ENCODE measurements around the gene PLEKHA1. TPM values are rescaled to one million over a fixed set of nuclear protein-coding genes. Genes with fewer than 3 reads are reported as not detected.

The PLEKHA1 gene
- total RNA-seq, 2 donors from 2014 or later = 32.1 to 37.8 TPM

DNA sequence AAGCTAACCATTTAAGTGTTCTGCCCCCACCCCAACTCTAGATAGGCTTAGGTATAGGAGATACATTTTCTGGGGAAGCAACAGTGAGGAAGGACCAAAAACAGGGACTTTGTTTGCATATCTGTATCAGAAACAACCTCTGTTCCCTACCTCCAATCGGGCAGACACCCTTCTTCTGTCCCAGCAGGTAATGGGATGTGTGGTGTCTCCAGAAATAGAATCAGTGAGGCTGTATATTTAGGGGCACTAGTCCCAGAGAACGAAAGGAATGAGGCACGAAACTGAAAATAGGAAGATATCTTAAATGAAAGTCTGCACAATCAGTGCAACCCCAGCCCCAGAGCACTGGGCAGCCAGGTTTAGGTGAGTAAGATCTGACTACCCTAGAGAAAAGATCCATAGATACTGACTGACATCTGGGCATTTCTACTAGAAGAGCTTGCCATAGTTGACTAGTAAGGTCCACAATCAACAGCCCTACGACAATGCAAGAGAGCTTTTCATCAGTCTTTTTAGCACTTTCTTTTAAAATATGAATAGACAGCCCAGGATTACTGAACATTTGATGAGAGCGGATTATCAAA is 28.1 kb downstream of the PLEKHA1 start:
- intact Hi-C loops (cut with DNase I) = no loop called here
- no peak for DNase-seq
- no peak for ATAC-seq

DNA sequence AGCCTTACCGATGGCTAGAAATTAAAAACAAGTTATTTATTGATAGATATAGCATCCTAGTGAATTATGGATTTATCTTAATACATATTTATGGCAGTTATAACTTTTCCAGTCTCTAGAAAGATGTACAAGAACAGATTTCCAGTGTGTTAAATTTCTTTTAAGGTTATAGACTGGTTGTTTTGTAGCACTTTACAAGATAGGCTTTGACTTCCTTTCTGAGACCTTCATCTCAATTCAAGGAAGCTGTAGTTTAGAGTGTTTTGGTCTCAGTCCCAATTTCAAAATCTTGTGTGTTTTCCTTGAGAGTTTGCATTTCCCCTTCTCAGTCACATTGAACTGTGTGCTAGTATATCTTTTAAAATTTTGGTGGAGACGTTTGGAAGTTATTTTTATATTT is 30.1 kb downstream of the PLEKHA1 start:
- intact Hi-C loops (cut with DNase I) = no loop called here

DNA sequence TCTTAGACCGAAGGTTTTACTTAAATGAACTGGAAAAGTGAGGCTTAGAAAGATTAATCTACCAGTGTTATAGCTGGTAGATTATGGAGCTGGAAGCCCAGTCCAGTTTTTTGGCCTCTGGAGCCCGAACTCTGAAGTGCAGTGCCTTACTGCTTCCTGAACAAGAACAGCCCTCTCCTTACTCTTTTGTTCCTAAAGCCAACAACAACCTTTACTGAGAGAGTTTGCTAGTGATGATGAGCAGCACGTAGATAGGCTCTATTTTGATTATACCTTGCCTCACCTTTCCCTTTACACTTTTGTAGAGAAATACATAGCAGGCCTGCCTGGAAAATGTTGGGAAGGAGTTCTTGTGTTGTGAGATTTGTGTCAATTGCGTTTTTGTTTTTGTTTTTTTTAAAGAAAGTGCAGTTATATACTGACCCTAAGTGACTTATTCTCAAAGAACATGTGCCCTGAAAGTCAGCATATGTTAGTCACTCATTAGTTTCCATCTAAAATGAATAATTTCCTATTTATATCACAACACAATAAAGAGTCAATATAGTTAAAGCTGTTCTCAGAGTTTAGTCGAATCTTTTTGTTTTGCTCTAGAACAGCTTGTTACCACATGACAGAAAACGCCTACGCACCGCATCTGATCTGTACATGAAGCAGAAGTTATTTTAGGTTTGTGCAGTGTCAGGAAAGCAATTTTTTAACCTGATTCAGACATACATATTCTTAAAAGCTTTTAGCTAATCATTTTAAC is 33.0 kb downstream of the PLEKHA1 start:
- ATAC-seq (no peak), DNase-seq (no peak)
- intact Hi-C loops (cut with DNase I) = no loop called here

More for the DNA sequence above, 30.1 kb downstream of the PLEKHA1 start:
- ATAC-seq (no peak), DNase-seq (no peak)

DNA sequence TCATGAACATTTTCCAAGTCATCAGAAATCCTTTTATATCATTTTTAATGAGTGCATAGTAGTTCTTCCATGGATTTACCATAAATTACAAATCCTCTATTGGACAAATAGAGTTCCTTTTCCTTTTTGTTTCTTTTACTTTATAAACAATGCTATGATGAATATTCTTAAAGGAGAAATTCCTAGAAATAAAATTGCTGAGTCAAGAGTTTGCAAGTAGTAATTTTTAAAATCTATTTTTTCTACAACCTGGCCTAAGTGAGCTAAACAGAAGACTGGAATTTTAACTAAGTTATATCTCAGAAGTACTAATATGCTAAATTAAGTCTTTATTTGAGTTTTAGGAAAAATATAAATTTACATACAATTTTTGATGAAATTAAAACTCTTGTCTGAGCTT is 38.8 kb downstream of the PLEKHA1 start:
- no peak for ATAC-seq
- intact Hi-C loops (cut with DNase I) = no loop called here
- DNase-seq = no peak

DNA sequence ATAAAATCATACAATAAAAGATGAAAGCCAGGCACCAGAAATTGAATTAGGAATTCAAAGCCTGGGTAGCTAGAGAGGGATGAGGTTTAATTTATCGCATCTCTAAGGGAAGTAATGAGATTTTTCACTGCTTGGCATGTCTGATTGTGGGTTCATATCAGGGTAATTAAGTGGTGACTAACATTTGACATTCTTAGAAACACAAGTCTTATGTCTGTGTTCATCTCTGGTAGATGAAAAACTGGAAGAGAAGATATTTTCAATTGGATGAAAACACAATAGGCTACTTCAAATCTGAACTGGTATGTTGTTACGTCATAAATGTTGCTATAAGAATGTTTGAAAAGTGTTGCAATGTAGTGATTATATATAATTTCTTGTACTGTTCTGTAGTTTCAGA is 43.2 kb downstream of the PLEKHA1 start:
- intact Hi-C loops (cut with DNase I) = no loop called here
- DNase-seq (no peak), ATAC-seq (no peak)

DNA sequence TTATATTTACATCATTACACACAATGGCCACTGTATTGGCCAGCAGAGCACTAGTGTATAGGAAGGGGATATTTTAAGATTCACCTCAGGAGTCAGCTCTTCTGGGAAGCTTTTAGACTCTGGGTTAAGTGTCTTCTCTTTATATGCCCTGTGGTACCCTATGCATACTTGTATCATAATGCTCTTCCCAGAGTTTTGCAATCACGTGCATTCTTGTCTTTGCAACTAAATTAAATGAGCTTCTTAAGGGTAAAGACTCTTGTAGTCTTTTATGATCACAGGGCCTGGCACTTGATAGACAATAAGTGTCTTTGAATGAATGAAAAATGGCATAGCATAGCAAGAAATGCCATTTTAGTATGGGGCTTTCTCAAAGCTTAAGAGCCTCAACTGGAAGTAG is 44.5 kb downstream of the PLEKHA1 start:
- DNase-seq (no peak), ATAC-seq (no peak)
- intact Hi-C loops (cut with DNase I) = no loop called here

DNA sequence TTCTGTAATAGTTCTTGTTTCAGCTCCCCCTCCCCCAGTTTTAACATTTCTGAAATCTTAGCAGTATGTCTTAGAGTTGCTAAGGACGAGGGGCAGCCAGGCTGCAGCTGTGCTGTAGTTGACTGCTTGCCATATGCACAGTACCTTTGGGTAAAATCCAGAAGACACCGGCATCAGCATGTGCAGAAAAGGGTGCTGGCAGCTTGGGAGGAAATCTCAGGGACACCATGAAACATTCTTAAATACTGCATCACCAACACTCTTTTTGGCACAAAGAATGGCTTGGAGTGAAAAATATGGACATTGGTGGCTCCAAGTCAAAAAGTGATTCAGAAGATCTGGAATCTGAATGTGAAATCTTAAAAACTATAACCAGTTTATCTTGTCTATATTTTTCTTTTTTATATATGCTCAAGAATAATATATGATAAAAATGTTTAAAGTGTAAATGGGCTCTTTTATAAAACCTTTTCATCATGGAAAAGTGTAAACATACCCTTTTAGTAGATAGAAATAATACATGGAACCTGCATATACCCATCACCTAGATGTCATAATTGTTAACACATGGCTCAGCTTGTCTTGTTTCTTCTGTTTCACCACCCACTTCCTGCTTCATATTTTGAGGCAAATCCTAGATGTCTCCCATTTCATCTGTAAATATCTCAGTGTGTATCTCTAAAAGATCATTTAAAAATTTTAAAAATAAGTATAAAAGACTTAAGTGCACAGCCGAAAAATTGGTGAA is 45.5 kb downstream of the PLEKHA1 start:
- intact Hi-C loops (cut with DNase I) = no loop called here
- ATAC-seq (peak in 1 of 2 donors; percentile 78), DNase-seq (no peak)

DNA sequence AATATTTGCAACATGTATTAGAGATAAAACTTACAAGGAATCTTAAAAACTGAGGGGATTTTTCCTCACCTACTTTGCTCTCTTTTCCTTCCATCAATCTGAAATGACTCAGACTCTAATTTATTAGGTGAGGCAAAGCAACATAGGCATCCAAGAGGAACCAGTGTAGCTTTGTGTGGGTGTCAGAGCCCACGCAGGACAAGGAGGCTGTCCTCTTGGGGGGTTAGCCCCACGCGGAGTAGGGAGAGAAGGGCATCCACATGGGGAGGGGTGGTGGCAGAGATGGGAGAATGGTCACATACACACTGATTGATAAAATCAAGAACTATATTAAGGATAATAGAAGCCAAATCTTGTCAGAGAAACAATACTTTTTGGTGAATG is 46.1 kb downstream of the PLEKHA1 start:
- intact Hi-C loops (cut with DNase I) = no loop called here
- ATAC-seq (peak in 1 of 2 donors; percentile 39), DNase-seq (no peak)

DNA sequence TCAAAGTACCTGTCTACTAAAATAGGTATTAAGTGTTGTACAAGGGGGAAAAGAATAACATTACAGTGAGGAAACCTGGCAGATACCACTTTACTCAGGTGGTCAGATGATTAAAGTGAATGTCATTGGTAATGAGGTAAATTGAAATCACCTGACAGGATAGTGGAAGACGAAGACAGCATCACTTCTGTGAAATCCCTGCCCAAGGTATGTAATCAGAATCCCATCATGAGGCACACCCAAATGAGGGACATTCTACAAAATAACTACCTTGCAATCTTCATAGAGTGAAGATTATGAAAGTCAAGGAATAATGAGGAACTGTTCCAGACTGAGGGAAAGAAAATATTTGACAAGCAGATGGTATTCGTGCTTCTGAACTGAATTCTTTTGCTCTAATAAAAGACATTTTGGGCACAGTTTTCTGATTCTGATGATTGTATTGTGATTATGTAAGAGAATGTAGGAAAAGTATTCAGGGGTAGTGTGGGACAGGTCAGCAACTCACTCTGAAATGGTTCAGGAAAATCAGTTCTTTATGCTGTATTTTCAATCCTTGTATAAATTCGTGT is 46.6 kb downstream of the PLEKHA1 start:
- DNase-seq = no peak
- intact Hi-C loops (cut with DNase I) = no loop called here
- peak in 1 of 2 donors; percentile 29 for ATAC-seq

DNA sequence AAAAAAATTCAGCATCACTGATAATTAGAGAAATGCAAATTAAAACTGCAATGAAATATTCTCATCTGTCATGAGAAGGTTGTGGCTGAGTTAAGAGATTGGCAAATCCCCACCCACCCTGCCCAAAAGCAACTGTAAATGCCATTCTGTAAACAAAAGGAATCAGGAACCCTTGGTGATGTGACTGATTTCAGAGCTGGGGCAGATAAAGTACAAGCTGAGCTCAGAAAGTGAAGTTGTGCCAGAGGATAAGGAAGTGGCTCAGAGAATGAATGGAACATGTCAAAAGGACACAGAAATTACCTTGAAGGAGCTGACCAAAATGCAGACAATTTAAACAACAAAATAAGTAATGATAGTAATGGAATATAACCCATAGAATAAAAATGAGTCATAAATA is 47.2 kb downstream of the PLEKHA1 start:
- intact Hi-C loops (cut with DNase I) = no loop called here
- ATAC-seq = peak in 1 of 2 donors; percentile 21

DNA sequence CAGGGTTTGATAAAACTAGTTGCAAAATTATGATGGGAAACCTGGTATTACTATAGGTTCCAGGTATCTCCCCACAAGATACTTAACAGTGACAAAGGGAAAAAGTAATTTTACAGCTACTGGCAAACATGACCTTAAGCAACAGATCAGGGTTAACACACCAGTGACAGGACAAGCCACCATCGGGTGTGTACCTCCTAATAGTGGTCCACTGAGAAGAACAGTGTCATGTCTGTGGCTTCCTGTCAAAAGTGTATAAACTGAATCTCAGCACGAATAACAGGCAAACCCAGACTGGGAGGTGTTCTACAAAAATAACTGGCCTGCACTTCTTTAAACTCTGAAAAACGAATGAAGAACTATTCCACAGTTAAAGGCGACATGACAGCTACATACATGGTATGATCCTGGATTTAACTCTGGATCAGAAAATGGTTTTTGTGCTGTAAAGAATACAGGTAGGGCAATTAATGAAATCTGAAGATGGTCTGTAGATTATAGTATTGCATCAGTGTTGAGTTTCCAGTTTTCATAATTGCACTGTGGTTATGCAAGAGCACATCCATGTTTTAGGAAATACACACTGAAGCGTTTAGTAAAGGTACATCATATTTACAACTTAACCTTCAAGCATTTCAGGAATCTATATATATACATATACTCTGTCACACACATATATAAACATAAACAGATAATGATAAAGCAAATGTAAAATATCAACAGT is 47.9 kb downstream of the PLEKHA1 start:
- DNase-seq = no peak
- intact Hi-C loops (cut with DNase I) = no loop called here
- ATAC-seq = no peak

More for the DNA sequence above, 47.2 kb downstream of the PLEKHA1 start:
- DNase-seq = no peak

DNA sequence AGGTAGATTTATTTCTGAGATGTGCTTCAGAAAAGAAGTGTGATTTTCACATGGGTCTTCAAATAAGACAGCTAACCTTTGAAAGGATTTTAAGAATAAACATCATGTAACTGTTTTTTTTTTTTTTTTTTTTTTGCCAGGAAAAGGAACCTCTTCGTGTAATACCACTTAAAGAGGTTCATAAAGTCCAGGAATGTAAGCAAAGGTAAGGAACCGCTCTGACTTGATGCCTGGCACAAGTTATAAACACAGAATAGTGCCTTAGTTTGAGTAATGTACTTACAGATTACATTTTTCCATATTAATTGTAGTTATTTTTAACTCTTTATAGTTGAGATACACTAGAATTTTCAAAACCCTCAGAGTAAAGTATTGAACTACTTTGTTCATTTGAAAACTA is 49.6 kb downstream of the PLEKHA1 start:
- intact Hi-C loops (cut with DNase I) = no loop called here
- no peak for ATAC-seq
- no peak for DNase-seq

DNA sequence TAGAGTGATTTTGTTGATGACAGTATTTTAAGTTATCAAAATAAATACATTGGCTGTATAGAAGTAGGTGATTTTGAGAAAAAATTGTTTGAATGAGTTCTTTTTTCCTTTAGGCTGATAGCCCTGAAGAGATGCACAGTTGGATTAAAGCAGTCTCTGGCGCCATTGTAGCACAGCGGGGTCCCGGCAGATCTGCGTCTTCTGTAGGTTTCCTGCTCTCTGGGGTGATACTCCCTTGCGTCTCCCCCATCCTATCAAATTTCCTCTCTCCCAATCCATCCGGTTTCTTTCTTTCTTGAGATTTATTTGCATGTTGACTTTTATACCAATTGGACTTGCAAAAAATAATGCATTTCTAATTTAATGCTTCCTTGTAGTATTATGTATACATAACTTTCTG is 52.3 kb downstream of the PLEKHA1 start:
- intact Hi-C loops (cut with DNase I) = no loop called here
- ATAC-seq = no peak
- no peak for DNase-seq

DNA sequence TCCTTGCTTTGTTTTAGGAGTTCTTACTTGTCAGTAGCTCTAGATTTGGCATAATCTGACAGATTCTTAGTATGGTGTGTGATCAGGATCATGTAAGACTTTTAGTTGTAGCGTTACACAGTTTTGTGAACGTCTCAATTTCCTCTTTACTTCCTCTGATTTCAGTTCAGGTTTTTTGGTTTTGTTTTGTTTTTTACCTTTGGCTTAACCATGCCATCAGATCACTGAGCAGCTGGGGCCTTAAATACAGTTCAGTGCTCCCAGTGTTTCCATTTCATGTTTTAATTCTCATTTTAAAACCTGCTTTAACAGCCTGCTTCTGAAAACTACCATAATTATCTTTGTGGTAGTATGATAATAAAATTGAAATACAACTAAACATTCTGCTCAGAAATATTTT is 52.8 kb downstream of the PLEKHA1 start:
- DNase-seq (no peak), ATAC-seq (no peak)
- intact Hi-C loops (cut with DNase I) = no loop called here

DNA sequence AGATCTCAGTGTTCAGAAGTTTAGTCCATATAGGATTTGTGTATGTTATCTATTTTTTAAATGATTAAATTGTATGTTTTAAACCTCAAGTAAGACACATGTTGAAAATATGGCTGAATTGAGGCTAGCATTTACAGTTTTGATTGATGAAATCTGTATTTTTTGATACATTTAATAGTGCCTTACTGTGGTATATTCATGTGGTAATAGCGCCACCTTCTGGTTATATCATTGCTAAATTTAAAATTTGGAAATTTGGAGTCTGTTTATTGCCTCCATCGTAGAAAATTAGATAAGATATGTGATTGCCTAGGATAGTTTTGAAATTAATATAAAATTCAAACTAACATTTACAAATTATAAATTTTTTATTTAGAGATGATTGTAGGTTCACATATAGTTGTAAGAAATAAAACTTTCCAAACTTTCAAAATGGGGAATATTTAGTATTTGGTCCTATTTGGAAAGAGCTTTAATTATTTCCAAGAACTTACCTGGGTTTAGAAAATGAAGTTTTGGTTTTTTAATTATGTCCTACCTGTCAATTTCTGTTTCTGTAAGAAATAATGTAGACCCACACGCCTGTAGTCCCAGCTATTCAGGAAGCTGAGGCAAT is 60.8 kb downstream of the PLEKHA1 start:
- ATAC-seq = peak in 1 of 2 donors; percentile 39
- intact Hi-C loops (cut with DNase I) = loop anchor here (1.0 to 10.0 kb wide), 5 partner anchors 91 to 138 kb away; partner anchors contain the start of gene DMBT1 (in 1 of the 2)
- no peak for DNase-seq

DNA sequence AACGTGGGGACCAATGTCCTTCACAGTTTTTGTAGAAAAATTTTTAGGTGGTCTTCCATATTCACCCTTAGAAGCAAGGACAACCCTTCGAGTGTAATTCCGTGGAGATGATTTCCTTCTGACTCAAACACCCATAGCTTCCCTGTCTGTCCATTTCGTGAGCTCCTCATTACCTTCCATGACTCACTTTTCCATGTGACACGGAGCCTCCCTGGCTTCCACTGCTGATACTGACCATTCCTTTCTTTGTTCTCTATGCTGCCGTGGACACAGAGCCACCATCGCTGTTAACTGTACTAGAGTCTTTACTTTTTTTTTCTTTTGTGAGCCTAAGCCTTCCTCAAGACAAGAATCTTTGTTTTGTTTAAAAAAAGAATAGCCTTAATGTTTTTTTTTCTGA is 67.5 kb downstream of the PLEKHA1 start:
- intact Hi-C loops (cut with DNase I) = loop anchor here in 1 of 2 donors (10.0 kb wide), 1 partner anchor 123 kb away; the partner anchor contains the start of gene DMBT1

DNA sequence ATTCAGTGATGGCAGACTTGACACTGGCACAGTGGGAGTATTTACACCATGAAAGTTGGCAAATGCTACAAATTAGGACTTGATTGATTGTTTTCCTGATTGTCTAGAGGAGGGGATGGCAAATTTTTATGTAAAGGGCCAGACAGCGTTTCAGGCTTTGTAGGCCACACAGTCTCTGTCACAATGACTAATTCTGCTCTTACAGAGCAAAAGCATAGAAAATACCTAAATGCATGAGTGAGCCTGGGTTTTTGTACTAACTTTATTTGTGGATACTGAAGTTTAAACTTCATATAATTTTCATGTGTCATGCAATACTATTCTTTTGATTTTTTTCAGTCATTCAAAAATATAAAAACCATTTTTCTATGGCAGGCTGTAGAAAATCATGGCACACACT is 71.0 kb downstream of the PLEKHA1 start:
- intact Hi-C loops (cut with DNase I) = loop anchor here in 1 of 2 donors (10.0 kb wide), 1 partner anchor 119 kb away; the partner anchor contains the start of gene DMBT1
- no peak for ATAC-seq
- DNase-seq = no peak

More for the DNA sequence above, 67.5 kb downstream of the PLEKHA1 start:
- DNase-seq = no peak
- ATAC-seq = no peak

DNA sequence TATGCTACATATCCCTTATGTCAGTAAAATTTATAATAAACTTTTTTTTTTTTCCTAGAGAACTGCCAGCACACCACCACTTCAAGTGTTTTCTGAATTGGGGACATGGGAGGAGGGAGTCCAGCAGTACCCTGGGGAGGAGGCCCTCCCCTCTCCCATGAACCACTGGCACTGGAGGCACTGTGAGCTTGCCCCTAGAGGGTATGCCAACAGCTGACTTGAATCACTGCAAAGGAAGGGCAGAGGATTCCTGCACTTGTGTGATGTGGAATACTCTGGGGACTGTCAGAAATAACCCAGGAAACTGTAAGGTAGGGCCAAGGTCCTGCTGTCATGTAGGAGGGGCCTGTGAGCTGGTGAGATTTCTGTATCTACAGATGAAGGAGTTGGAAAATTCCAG is 71.4 kb downstream of the PLEKHA1 start:
- DNase-seq (no peak), ATAC-seq (peak in 1 of 2 donors; percentile 42)

More for the DNA sequence above, 71.4 kb downstream of the PLEKHA1 start:
- intact Hi-C loops (cut with DNase I) = loop anchor here in 1 of 2 donors (10.0 kb wide), 1 partner anchor 119 kb away; the partner anchor contains the start of gene DMBT1

Measured in left cardiac atrium (tissue), 4 donors.